Fibroblast of the aortic adventitia (primary cell): ENCODE measurements around the gene EVA1B. TPM values are rescaled to one million over a fixed set of nuclear protein-coding genes. Genes with fewer than 3 reads are reported as not detected.
A peak's percentile ranks its signal among the peaks of the same experiment; 100 is the strongest.

Source experiments
- DNase-seq: peaks from one replicate; pipeline ENCODE4 v3.0.0-alpha.2; 2010; ENCODE audit warnings: low read depth
- H3K4me3 ChIP-seq: 2 replicates; pipeline ENCODE4 v1.5.1; 2011; ENCODE audit warnings: low read depth, mild to moderate bottlenecking, control low read depth, low read length, moderate library complexity
- total RNA-seq: library from RNA; depleted of rRNA; stranded (reverse); fragments of >200 nt; gene quantifications from 2 replicates; pipeline ENCODE4 v1.2.3, GENCODE V29; 2012; ENCODE audit warnings: low replicate concordance
- TF ChIP-seq, protein P1 (sequence below): IDR thresholded peaks from 2 replicates; pipeline ENCODE4 v1.5.1; 2011; ENCODE audit warnings: mild to moderate bottlenecking, low read length, control low read depth, inconsistent platforms; ENCODE audit not compliant: insufficient read depth

The EVA1B gene
- total RNA-seq, 1 donor, result 167 TPM

DNA sequence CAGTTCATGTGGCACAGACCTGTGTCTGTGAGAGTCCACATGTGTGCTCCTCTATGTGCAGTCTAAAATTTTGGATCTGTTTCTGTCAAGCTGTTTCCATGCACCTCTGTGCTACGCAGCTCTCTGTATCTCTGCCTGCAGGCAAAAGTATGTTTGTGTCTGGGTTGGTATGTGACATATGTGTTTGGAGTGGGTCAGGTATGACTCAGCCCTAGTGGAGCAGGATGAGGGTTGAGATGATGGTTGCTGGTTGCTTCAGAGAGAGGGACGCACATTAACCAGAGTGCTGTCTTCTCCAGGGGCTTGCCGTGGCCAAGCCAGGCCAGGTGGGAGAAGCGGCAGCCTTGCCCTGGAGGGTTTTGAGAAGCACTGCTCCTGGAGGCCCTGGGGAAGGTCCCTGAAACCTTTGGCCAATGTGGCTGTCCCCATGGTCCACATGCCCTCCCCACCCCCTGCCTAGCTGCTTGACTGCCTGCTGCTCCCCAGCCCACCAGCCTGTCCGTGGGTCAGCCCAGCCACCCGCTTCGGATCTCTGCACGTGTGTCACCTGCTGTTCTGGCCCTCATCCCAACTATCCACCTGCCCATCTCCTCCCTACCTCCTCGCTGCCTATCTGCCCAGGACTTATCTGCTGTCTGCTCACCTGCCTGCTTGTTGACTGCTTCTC is 4.1 kb upstream of the EVA1B start:
- TF ChIP-seq, protein P1, sequence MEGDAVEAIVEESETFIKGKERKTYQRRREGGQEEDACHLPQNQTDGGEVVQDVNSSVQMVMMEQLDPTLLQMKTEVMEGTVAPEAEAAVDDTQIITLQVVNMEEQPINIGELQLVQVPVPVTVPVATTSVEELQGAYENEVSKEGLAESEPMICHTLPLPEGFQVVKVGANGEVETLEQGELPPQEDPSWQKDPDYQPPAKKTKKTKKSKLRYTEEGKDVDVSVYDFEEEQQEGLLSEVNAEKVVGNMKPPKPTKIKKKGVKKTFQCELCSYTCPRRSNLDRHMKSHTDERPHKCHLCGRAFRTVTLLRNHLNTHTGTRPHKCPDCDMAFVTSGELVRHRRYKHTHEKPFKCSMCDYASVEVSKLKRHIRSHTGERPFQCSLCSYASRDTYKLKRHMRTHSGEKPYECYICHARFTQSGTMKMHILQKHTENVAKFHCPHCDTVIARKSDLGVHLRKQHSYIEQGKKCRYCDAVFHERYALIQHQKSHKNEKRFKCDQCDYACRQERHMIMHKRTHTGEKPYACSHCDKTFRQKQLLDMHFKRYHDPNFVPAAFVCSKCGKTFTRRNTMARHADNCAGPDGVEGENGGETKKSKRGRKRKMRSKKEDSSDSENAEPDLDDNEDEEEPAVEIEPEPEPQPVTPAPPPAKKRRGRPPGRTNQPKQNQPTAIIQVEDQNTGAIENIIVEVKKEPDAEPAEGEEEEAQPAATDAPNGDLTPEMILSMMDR, result no peak
- H3K4me3 ChIP-seq, result no peak overlapping the region
- peak; percentile 34 for DNase-seq

DNA sequence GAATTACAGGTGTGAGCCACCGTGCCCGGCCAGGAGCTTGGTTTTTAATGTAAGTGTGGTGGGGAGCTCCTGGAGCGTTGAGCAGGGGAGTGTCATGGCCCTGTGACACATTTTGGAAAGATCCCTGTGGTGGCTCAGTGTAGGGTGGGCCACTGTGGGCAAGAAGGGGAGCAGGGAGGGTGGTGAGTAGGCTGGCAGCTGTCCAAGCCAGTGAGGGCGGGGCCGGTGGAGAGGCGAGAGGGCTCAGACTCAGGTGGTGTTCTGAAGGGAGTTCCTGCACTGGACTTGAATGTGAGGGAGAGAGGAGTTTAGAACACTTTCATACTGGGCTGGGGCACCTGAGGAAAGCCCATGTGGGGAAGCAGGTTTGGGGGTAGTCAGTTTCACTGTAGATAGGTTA is 3.1 kb upstream of the EVA1B start:
- TF ChIP-seq, protein P1, result no peak
- no peak overlapping the region for H3K4me3 ChIP-seq
- no peak for DNase-seq

DNA sequence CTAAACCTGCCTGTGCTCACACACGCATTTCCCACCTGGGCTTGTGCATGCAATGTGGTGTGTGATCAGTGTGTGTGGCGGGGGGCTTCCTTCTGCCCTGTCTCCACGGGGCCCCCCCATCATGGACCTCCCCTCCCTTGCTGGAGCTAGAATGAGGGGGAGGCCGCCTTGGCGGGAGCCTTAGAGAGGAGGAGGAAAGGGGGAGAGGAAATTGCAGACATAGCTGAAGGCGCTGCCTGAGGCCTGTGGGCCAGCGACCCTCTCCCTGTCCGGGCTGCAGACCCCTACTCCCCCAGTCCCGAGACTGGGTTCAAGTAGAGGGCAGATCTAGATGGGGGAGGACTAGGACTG is 883 bp upstream of the EVA1B start:
- H3K4me3 ChIP-seq, result no peak overlapping the region
- no peak for DNase-seq
- TF ChIP-seq, protein P1, result no peak

DNA sequence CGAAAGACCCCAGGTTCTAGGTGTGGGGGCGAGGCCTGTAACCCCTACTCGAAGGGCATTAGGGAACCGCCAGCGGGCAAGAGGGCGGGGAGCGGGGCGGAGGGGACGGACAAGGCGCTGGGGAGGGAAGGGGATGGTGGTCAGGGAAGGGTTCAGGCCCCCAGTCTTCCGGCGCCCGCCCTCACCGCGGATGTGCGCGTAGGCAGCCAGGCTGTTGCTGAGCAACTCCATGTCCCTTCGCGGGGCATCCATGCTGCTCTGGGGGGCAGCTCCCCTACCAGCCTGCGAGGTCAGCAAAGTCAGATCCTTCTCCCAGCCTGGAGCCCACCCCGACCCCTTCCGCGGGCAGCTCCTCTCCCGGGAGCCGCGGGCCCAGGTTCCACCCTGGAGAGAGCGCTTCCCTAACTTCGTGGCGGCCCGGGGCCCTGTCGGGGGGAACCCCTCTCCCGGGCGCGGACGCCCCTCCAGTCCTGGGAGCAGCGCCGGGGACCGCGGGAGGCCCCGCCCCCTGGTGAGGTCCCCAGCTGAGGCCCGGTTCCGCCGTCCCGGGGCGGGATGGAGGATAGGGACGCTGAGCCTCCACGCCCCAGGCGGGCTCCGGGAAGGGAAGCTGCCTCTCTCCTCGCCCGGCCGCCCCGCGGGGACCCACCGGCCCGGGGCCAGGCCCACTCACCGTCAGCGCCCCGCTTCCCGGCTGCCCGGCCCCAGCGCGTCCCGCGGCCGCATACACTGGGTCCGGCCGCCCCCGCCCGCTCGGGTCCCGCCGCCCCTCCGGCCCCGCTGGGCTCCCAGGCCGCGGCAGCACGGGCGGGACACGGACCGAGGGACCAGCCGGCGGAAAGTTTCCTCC is 434 bp downstream of the EVA1B start:
- TF ChIP-seq, protein P1, result no peak
- DNase-seq, result peak; percentile 58
- H3K4me3 ChIP-seq, result peak overlapping the region; percentile 82

DNA sequence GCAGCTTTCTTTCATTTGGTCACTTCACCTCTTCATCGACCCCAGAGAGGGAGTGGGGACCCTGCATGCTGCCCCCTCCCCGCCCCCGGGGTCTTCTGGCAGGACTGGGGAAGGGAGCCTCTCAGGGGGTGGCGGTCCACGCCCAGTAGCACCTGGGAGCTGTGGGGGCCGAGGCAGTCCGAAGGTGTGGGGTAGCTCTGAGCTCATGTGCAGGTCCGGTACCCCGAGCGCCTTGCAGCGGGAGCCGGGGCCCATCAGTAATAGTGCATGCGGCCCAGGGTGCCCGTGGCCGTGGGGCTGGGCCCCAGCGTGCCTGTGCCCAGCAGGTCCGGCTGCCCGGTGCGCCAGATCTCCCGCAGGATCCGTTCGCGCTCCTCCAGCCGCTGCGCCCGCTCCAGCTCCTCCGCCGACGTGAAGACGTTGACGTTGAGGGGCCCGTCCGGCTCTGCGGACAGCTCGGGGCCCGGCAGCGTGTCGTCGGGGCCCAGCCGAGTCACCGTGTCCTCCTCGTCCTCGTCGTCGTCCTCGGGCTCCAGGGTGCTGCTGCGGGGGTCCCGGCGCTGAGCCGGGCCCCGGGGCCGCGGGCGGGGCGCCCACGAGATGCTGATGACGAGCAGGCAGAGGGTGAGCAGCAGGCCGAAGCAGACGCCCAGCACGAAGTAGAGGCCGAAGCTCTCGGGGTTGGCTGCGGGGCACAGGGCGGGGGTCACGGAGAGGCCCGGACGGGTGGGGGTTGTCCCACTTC is 1.2 kb downstream of the EVA1B start:
- no peak for DNase-seq
- peak overlapping the region; percentile 82 for H3K4me3 ChIP-seq
- TF ChIP-seq, protein P1, result no peak

DNA sequence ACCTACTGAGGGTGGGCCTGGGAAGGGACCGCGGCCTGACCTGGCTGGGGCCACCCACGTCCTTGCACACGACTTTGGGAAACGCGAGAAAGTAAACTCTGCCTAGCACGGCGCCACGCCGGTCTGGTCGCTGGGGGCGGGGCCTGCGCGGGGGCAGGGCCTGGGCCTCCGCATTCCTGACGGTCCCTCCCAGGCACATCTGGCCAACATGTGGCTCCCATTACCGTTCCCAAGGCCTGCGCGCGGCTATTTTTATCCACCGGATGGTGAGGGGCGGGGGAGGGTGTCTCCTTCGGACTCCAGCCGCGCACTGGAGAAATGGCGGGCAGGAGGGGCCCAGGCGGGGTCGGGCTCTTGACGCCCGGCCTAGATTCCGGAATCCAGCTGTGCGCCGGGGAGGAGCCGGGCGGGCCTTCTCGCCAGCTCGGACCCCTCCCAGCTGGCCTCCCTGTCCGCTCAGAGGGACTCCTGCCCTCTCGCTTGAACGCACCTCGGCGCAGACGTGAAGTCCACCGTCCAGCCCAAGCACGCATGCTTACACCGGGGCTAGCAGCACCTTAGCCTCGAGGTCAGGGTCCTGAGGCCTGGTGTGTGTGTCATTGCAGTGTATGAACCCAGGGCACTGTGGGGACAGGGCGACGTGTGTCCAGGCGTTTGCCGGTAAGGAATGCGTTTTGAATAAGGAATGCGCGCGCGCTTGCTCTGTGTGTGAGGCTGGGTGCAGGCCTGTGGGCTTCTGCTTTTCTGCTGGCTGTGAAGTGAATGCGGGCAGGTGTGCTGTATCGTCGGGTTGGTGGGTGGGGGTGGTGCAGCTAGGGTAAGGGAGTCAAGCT is 2.1 kb downstream of the EVA1B start:
- TF ChIP-seq, protein P1, result no peak
- peak; percentile 96 for DNase-seq
- H3K4me3 ChIP-seq, result peak overlapping the region; percentile 82
